ENCODE results near the gene FBRSL1. TPM values are rescaled to one million over a fixed set of nuclear protein-coding genes. Genes with fewer than 3 reads are reported as not detected.
A peak's percentile ranks its signal among the peaks of the same experiment; 100 is the strongest.

The FBRSL1 gene
- polyA plus RNA-seq, 1 of the 3 experiments (the other 2 are of a cell fraction): 5.5 TPM

GRCh38 chr12:132554845-132555630 is 65.1 kb downstream of the FBRSL1 start:
- CTCF ChIA-PET: interaction anchor here (0.6 to 3.8 kb wide), 10 partner anchors 11 to 139 kb away, joined by 3 to 27 read pairs (median 4); no protein-coding TSS in a partner anchor
- no peaks in the 10 kb centered on the region for H4K20me1 ChIP-seq (ENCODE audit: insufficient read depth)

GRCh38 chr12:132555686-132556085 is 65.7 kb downstream of the FBRSL1 start:
- TF ChIP-seq TAF1 (IDR thresholded peaks at IDR 0.05; ENCODE audit: borderline replicate concordance, low read depth, low read length) (no peak), JUND (IDR thresholded peaks at IDR 0.05) (no peak), ZBTB33 (IDR thresholded peaks at IDR 0.05; ENCODE audit: borderline replicate concordance, low read depth) (no peak), FOXM1 (IDR thresholded peaks at IDR 0.05; ENCODE audit: low read depth) (no peak), NRF1 (IDR thresholded peaks at IDR 0.05; ENCODE audit: low read depth, low read length) (no peak), MEF2A (IDR thresholded peaks at IDR 0.05; ENCODE audit: borderline replicate concordance, low read depth) (no peak), RCOR1 (IDR thresholded peaks at IDR 0.05; ENCODE audit: low read length) (no peak), NFIC (IDR thresholded peaks at IDR 0.05; ENCODE audit: borderline replicate concordance) (no peak), CTCF (IDR thresholded peaks at IDR 0.05) (no peak), PBX3 (IDR thresholded peaks at IDR 0.05) (no peak), TEAD4 (IDR thresholded peaks at IDR 0.05; ENCODE audit: borderline replicate concordance, insufficient read depth) (no peak), GATA2 (CRISPR knock-in tag; IDR thresholded peaks at IDR 0.05) (no peak)
- Histone ChIP-seq H3K9me2 (no peaks in the 10 kb centered on the region), H2AFZ (ENCODE audit: low read depth) (no peak overlapping the region), H3K79me2 (ENCODE audit: insufficient read depth) (no peaks in the 10 kb centered on the region), H4K20me1 (ENCODE audit: insufficient read depth) (peaks cover 1% of the 10 kb centered on the region; the same call in 1 of the 2 replicates), H3K4me2 (no peak overlapping the region), H3F3A (replicated peaks; ENCODE audit: insufficient read depth) (no peaks in the 10 kb centered on the region), H3K4me3 (ENCODE audit: low read depth in 2 of 2, low read length in 1 of 2) (no peak overlapping the region), H3K4me1 (ENCODE audit: control insufficient read depth in 1 of 2, insufficient read depth in 2 of 2, low read depth in 1 of 2, low read length in 1 of 2) (peaks cover 0 to under 1% of the 10 kb centered on the region in 2 experiments; a peak in 1 of 4 replicates), H3K9me3 (no peaks in the 10 kb centered on the region), H3K36me3 (replicated peaks in 1 of 2; ENCODE audit: control insufficient read depth in 1 of 2, insufficient read depth in 2 of 2, low read length in 1 of 2) (no peaks in the 10 kb centered on the region), H3K27ac (ENCODE audit: low read depth in 2 of 2, low read length in 1 of 2) (no peak overlapping the region), H3K9ac (no peak overlapping the region), H3K27me3 (ENCODE audit: insufficient read depth) (no peaks in the 10 kb centered on the region)
- ChIA-PET POLR2A (no interaction called here), CTCF (interaction anchor here (1.0 to 3.8 kb wide), 4 partner anchors 11 to 140 kb away, joined by 3 to 27 read pairs (median 5); no protein-coding TSS in a partner anchor)
- 94% methylated on average over 13 of the region's 13 CpGs for WGBS (ENCODE audit: low lambda C conversion rate)
- DNase-seq: no peak

More at GRCh38 chr12:132554845-132555630, 65.1 kb downstream of the FBRSL1 start:
- Histone ChIP-seq H3K79me2 (ENCODE audit: insufficient read depth) (no peaks in the 10 kb centered on the region), H3K27me3 (ENCODE audit: insufficient read depth) (no peaks in the 10 kb centered on the region), H3K4me2 (no peak overlapping the region), H3K9me2 (no peaks in the 10 kb centered on the region), H3K4me3 (ENCODE audit: low read depth in 2 of 2, low read length in 1 of 2) (no peak overlapping the region), H3K27ac (ENCODE audit: low read depth in 2 of 2, low read length in 1 of 2) (no peak overlapping the region), H2AFZ (ENCODE audit: low read depth) (no peak overlapping the region), H3F3A (replicated peaks; ENCODE audit: insufficient read depth) (no peaks in the 10 kb centered on the region), H3K36me3 (replicated peaks in 1 of 2; ENCODE audit: control insufficient read depth in 1 of 2, insufficient read depth in 2 of 2, low read length in 1 of 2) (no peaks in the 10 kb centered on the region), H3K9ac (no peak overlapping the region), H3K4me1 (ENCODE audit: control insufficient read depth in 1 of 2, insufficient read depth in 2 of 2, low read depth in 1 of 2, low read length in 1 of 2) (no peaks in the 10 kb centered on the region; a peak in 1 of 4 replicates), H3K9me3 (no peaks in the 10 kb centered on the region)
- POLR2A ChIA-PET: no interaction called here
- peak; percentile 37; the same call in 1 of the 2 replicates for TF ChIP-seq CTCF (IDR thresholded peaks at IDR 0.05)
- TF ChIP-seq SMC3 (IDR thresholded peaks at IDR 0.05; ENCODE audit: low read depth, low read length): 0 out of 2 replicates have a peak, but pooled peaks have one; percentile 10
- no peak for TF ChIP-seq NFIC (IDR thresholded peaks at IDR 0.05; ENCODE audit: borderline replicate concordance)
- WGBS (ENCODE audit: low lambda C conversion rate): 84% methylated on average over 20 of the region's 53 CpGs
- peak; percentile 61 for DNase-seq

All from SK-N-SH (cell line).